SHP77 (cell line): ENCODE measurements around the gene GPR158.
"Not testable (repeated sequence)": the region's sequence is repeated elsewhere in the genome, so short reads cannot be mapped to it uniquely, and the experiment has no call there.

Experiments used
- DNase-seq, 2 experiments: peaks; one replicate each; lab custom pipeline; 2025; lab: John Stamatoyannopoulos, UW

Gene GPR158

GRCh38 chr10:25174461-25175230 lies at the start of gene GPR158:
Gene GPR158, plus strand, starts transcription at chr10:25175001. Its CDS starts 420 bp downstream, at chr10:25175421.
- no peak for DNase-seq

- no peak for DNase-seq
Measured at GRCh38 chr10:25125201-25125611, 49.6 kb upstream of the GPR158 start.

- no peak for DNase-seq
Measured at GRCh38 chr10:25129592-25129991, 45.2 kb upstream of the GPR158 start.

- DNase-seq: no peak
Measured at GRCh38 chr10:25130906-25131305, 43.9 kb upstream of the GPR158 start.

- DNase-seq: no peak
Measured at GRCh38 chr10:25142116-25142864, 32.5 kb upstream of the GPR158 start.

GRCh38 chr10:25157650-25158049 lies 17.2 kb upstream of the GPR158 start:
- no peak for DNase-seq

GRCh38 chr10:25159591-25159990 lies 15.2 kb upstream of the GPR158 start:
- DNase-seq: no peak

- DNase-seq: no peak
Measured at GRCh38 chr10:25162391-25162790, 12.4 kb upstream of the GPR158 start.

- not testable (repeated sequence) for DNase-seq
Measured at GRCh38 chr10:25163464-25163863, 11.3 kb upstream of the GPR158 start.

GRCh38 chr10:25169740-25170139 lies 5.1 kb upstream of the GPR158 start:
- DNase-seq: no peak

GRCh38 chr10:25170627-25171026 lies 4.2 kb upstream of the GPR158 start:
- no peak for DNase-seq

- no peak for DNase-seq
Measured at GRCh38 chr10:25175527-25176420, 973 bp downstream of the GPR158 start.

- DNase-seq: no peak
Measured at GRCh38 chr10:25176421-25176968, 1.7 kb downstream of the GPR158 start.

- no peak for DNase-seq
Measured at GRCh38 chr10:25177093-25177753, 2.4 kb downstream of the GPR158 start.

- no peak for DNase-seq
Measured at GRCh38 chr10:25177754-25178135, 2.9 kb downstream of the GPR158 start.

GRCh38 chr10:25178411-25178810 lies 3.6 kb downstream of the GPR158 start:
- DNase-seq: no peak

- no peak for DNase-seq
Measured at GRCh38 chr10:25180801-25181200, 6.0 kb downstream of the GPR158 start.

- no peak for DNase-seq
Measured at GRCh38 chr10:25182636-25183035, 7.8 kb downstream of the GPR158 start.

GRCh38 chr10:25191162-25191895 lies 16.5 kb downstream of the GPR158 start:
- DNase-seq: no peak

GRCh38 chr10:25198151-25198550 lies 23.4 kb downstream of the GPR158 start:
- DNase-seq: no peak
